ENCODE measurements around the gene RIOX2. TPM values are rescaled to one million over a fixed set of nuclear protein-coding genes. Genes with fewer than 3 reads are reported as not detected.

The RIOX2 gene
- total and polyA plus RNA-seq, 2 donors (not counting 1 experiment from before 2014, with no cell fraction given): 18.5 to 23.6 TPM

GRCh38 chr3:97967966-97968365, 4.3 kb downstream of the RIOX2 start:
- Histone ChIP-seq H4K20me1 (ENCODE audit: control insufficient read depth, insufficient read depth, low read length, poor library complexity, severe bottlenecking) (peaks cover 6% of the 10 kb centered on the region), H2AFZ (ENCODE audit: insufficient read depth, low read depth, low read length, poor library complexity, severe bottlenecking) (no peak overlapping the region), H3K9ac (ENCODE audit: low read length) (no peak overlapping the region), H3K79me2 (ENCODE audit: control insufficient read depth, insufficient read depth, low read length) (peaks cover 33% of the 10 kb centered on the region), H3K4me2 (replicated peaks; ENCODE audit: low read depth, low read length, poor library complexity, severe bottlenecking) (no peak overlapping the region), H3K36me3 (replicated peaks in 1 of 2; ENCODE audit: control extremely low read depth in 1 of 2, control insufficient read depth in 1 of 2, extremely low read depth in 1 of 2, insufficient read depth in 2 of 2, low read length in 1 of 2) (peaks cover 0 to 15% of the 10 kb centered on the region in 2 experiments), H3K9me3 (ENCODE audit: control extremely low read depth in 1 of 3, control insufficient read depth in 2 of 3, insufficient read depth in 1 of 3, low read length in 2 of 3) (no peaks in the 10 kb centered on the region), H3K27me3 (replicated peaks in 1 of 4; ENCODE audit: control extremely low read depth in 1 of 4, control insufficient read depth in 3 of 4, insufficient read depth in 4 of 4, low read length in 3 of 4) (no peaks in the 10 kb centered on the region), H3K4me3 (ENCODE audit: control extremely low read depth in 1 of 5, extremely low read depth in 1 of 5, insufficient read depth in 1 of 5, low read depth in 2 of 5, low read length in 4 of 5) (no peak overlapping the region), H3K4me1 (ENCODE audit: control insufficient read depth in 2 of 2, insufficient read depth in 2 of 2, low read length in 2 of 2) (peaks cover 13 to 15% of the 10 kb centered on the region in 2 donors), H3K27ac (ENCODE audit: low read length in 2 of 2) (no peak overlapping the region)
- Mint-ChIP-seq H3K4me1 (peaks cover 44% of the 10 kb centered on the region), H3K9me3 (ENCODE audit: insufficient read depth) (no peaks in the 10 kb centered on the region), H3K27me3 (no peaks in the 10 kb centered on the region), H3K4me3 (no peak overlapping the region), H3K27ac (no peak overlapping the region)
- no peak for ATAC-seq (ENCODE audit: low read depth)
- TF ChIP-seq EZH2 (IDR thresholded peaks at IDR 0.05; ENCODE audit: borderline replicate concordance, insufficient read depth, low read depth, low read length, poor library complexity, severe bottlenecking) (no peak), CTCF (IDR thresholded peaks at IDR 0.05) (no peak)
- no peak for DNase-seq
- ChIA-PET CTCF (interaction anchor here (0.7 kb wide), 1 partner anchor 55 kb away, joined by 3 read pairs; no protein-coding TSS in a partner anchor), POLR2A (no interaction called here)
- 100% methylated on average over 6 of the region's 8 CpGs for WGBS (ENCODE audit: insufficient coverage)
- intact Hi-C loops (cut with micrococcal nuclease): no loop called here

DNA sequence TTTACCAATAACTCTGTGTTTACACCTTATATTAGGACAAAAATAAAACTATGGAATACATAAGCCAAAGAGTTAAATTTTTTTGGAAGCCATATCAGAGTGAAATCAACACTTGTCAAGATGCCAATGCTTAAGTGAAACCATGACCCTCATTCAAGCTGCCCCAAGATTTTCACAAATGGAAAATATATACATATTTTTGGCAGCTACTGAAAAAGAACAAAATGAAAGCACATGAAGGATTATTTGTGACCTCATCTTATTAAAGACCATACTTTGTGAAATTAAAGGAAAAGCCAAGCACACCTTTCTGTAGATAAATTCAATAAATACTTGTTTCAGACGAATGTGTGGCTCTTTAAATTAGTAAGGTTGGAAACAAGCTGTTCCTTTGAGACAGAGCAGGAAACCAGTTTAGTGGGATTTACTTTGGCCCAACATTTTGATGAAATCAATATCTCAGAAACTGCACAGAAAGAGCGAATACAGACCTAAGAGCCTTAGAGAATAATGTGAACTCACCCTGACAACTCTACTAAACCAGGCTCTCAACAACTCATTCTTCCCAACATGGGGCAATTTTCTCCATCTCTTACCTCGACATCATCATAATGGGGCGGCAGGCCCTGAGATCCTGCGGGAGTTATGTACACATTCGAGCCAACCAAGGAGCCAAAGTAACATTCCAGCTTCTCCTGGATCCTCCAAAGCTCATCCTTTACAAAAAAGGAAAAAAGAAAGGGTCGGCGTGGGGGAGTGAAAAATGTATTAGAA, 11.1 kb downstream of the RIOX2 start:
- POLR2A ChIA-PET: no interaction called here

More for the DNA sequence above, 11.1 kb downstream of the RIOX2 start:
- DNase-seq (no peak), ATAC-seq (ENCODE audit: low read depth) (no peak)
- peaks cover 0 to 49% of the 10 kb centered on the region in 2 experiments for H3K36me3 ChIP-seq (replicated peaks in 1 of 2; ENCODE audit: control extremely low read depth in 1 of 2, control insufficient read depth in 1 of 2, extremely low read depth in 1 of 2, insufficient read depth in 2 of 2, low read length in 1 of 2)
- H3K27ac ChIP-seq (ENCODE audit: low read length in 2 of 2): no peak overlapping the region
- no peak overlapping the region for H3K4me3 ChIP-seq (ENCODE audit: control extremely low read depth in 1 of 5, extremely low read depth in 1 of 5, insufficient read depth in 1 of 5, low read depth in 2 of 5, low read length in 4 of 5)
- H3K27me3 ChIP-seq (replicated peaks in 1 of 4; ENCODE audit: control extremely low read depth in 1 of 4, control insufficient read depth in 3 of 4, insufficient read depth in 4 of 4, low read length in 3 of 4): no peaks in the 10 kb centered on the region
- H3K79me2 ChIP-seq (ENCODE audit: control insufficient read depth, insufficient read depth, low read length): peaks cover 18% of the 10 kb centered on the region
- Mint-ChIP-seq H3K9me3 (ENCODE audit: insufficient read depth) (no peaks in the 10 kb centered on the region), H3K4me3 (no peak overlapping the region), H3K27ac (no peak overlapping the region), H3K27me3 (no peaks in the 10 kb centered on the region), H3K4me1 (peaks cover 15% of the 10 kb centered on the region)
- WGBS (ENCODE audit: insufficient coverage): 100% methylated on average over 1 of the region's 8 CpGs
- no peak overlapping the region for H3K4me2 ChIP-seq (replicated peaks; ENCODE audit: low read depth, low read length, poor library complexity, severe bottlenecking)
- no peak for TF ChIP-seq EZH2 (IDR thresholded peaks at IDR 0.05; ENCODE audit: borderline replicate concordance, insufficient read depth, low read depth, low read length, poor library complexity, severe bottlenecking)
- TF ChIP-seq CTCF (IDR thresholded peaks at IDR 0.05): no peak
- intact Hi-C loops (cut with micrococcal nuclease): no loop called here
- H3K9me3 ChIP-seq (ENCODE audit: control extremely low read depth in 1 of 3, control insufficient read depth in 2 of 3, insufficient read depth in 1 of 3, low read length in 2 of 3): no peaks in the 10 kb centered on the region
- no peak overlapping the region for H2AFZ ChIP-seq (ENCODE audit: insufficient read depth, low read depth, low read length, poor library complexity, severe bottlenecking)
- H3K4me1 ChIP-seq (ENCODE audit: control insufficient read depth in 2 of 2, insufficient read depth in 2 of 2, low read length in 2 of 2): no peaks in the 10 kb centered on the region
- H4K20me1 ChIP-seq (ENCODE audit: control insufficient read depth, insufficient read depth, low read length, poor library complexity, severe bottlenecking): peaks cover 10% of the 10 kb centered on the region
- H3K9ac ChIP-seq (ENCODE audit: low read length): no peak overlapping the region
- CTCF ChIA-PET: no interaction called here

Data from B cell (primary cell).